Astrocyte (in vitro differentiated cells and primary cell): Measurements from ENCODE around the gene TMTC1.

Experiments
- CTCF ChIP-seq: IDR thresholded peaks from 2 replicates; pipeline ENCODE4 v1.5.1; 2011; ENCODE audit warnings: low read depth, mild to moderate bottlenecking, inconsistent platforms, low read length, moderate library complexity; ENCODE audit not compliant: insufficient read depth
- EZH2 ChIP-seq: IDR thresholded peaks from 2 replicates; pipeline ENCODE4 v1.6.1; 2012; ENCODE audit warnings: mild to moderate bottlenecking, low read length, inconsistent platforms; ENCODE audit not compliant: insufficient read depth

- TF ChIP-seq CTCF (no peak), EZH2 (no peak)
These were observed 53.3 kb downstream of the TMTC1 start for GRCh38 chr12:29730481-29730880.
